Measurements from ENCODE around the gene TPK1.
"Not testable (repeated sequence)": the region's sequence is repeated elsewhere in the genome, so short reads cannot be mapped to it uniquely, and the experiment has no call there.

TPK1 gene

DNA sequence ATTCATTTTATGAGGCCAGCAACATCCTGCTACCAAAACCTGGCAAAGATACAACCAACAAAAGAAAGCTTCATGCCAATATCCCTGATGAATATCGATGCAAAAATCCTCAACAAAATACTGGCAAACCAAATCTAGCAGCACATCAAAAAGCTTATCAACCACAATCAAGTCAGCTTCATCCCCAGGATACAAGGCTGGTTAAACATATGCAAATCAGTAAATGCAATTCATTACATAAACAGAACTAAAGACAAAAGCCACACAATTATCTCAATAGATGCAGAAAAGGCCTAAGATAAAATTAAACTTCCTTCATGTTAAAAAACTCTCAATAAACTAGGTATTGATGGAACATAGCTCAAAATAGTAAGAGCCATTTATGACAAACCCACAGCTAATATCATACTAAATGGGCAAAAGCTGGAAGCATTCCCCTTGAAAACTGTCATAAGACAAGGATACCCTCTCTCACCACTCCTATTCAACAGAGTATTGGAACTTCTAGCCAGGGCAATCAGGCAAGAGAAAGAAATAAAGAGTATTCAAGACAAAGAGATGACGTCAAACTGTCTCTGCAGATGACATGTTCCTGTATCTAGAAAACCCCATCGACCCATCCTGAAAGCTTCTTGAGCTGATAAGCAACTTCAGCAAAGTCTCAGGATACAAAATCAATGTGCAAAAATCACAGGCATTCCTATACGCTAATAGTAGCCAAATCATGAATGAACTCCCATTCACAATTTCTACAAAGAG is 35.0 kb downstream of the TPK1 start:
- not testable (repeated sequence) for H3K36me3 ChIP-seq (ENCODE audit: control insufficient read depth in 2 of 2, insufficient read depth in 2 of 2, low read length in 2 of 2); H3K9ac ChIP-seq (ENCODE audit: low read length in 2 of 2); H3K9me3 ChIP-seq (ENCODE audit: control insufficient read depth in 2 of 2, low read length in 2 of 2); H3K27ac ChIP-seq (ENCODE audit: low read length); H3K27me3 ChIP-seq (ENCODE audit: control insufficient read depth in 1 of 2, insufficient read depth in 2 of 2, low read length in 2 of 2); H3K4me1 ChIP-seq (ENCODE audit: control insufficient read depth, insufficient read depth, low read length); H3K4me3 ChIP-seq (ENCODE audit: low read length in 2 of 2)

DNA sequence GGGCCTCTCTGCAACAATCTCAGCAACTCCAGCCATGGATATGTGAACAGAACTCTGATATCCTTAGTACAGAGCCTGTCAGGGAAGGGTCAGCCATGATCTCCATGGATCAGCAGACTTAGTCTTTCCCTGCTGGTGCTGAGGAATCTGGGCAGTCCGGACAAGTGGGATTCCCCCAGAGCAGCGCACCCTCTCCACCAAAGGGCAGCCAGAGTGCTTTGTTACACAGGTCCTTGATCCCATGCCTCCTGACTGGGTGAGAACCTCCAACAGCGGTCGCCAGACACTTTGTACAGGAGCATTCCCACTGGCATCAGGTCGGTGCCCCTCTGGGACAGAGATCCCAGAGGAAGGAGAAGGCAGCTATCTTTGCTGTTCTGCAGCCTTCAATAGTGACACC is 38.9 kb downstream of the TPK1 start:
- Histone ChIP-seq H3K36me3 (ENCODE audit: control insufficient read depth in 2 of 2, insufficient read depth in 2 of 2, low read length in 2 of 2) (no peaks in the 10 kb centered on the region), H3K4me1 (ENCODE audit: control insufficient read depth, insufficient read depth, low read length) (no peaks in the 10 kb centered on the region), H3K9ac (ENCODE audit: low read length in 2 of 2) (no peak overlapping the region), H3K27ac (ENCODE audit: low read length) (no peak overlapping the region), H3K27me3 (ENCODE audit: control insufficient read depth in 1 of 2, insufficient read depth in 2 of 2, low read length in 2 of 2) (no peaks in the 10 kb centered on the region), H3K4me3 (ENCODE audit: low read length in 2 of 2) (no peak overlapping the region), H3K9me3 (ENCODE audit: control insufficient read depth in 2 of 2, low read length in 2 of 2) (no peaks in the 10 kb centered on the region)

DNA sequence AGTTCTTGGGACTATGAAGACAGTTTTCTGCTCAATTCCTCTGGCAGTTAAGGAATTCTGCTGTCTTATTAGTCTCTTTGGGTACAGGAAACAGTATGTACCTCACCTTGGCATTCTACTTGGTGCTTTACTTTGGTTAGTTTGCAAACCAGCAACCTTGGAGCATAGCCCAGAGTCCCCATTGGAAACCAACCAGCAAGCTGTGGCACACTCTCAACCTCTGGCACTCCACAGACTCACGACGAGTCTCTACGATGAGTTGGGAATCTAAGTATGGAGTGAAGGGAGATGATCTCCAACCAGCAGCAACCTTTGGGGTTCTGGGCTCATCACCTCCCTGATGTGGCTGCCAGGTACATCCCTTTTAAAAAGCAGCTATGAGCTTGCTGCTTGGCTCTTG is 43.8 kb downstream of the TPK1 start:
- Histone ChIP-seq H3K36me3 (ENCODE audit: control insufficient read depth in 2 of 2, insufficient read depth in 2 of 2, low read length in 2 of 2) (no peaks in the 10 kb centered on the region), H3K4me3 (ENCODE audit: low read length in 2 of 2) (no peak overlapping the region), H3K27me3 (ENCODE audit: control insufficient read depth in 1 of 2, insufficient read depth in 2 of 2, low read length in 2 of 2) (no peaks in the 10 kb centered on the region), H3K27ac (ENCODE audit: low read length) (no peak overlapping the region), H3K9ac (ENCODE audit: low read length in 2 of 2) (no peak overlapping the region), H3K9me3 (ENCODE audit: control insufficient read depth in 2 of 2, low read length in 2 of 2) (no peaks in the 10 kb centered on the region), H3K4me1 (ENCODE audit: control insufficient read depth, insufficient read depth, low read length) (no peaks in the 10 kb centered on the region)

DNA sequence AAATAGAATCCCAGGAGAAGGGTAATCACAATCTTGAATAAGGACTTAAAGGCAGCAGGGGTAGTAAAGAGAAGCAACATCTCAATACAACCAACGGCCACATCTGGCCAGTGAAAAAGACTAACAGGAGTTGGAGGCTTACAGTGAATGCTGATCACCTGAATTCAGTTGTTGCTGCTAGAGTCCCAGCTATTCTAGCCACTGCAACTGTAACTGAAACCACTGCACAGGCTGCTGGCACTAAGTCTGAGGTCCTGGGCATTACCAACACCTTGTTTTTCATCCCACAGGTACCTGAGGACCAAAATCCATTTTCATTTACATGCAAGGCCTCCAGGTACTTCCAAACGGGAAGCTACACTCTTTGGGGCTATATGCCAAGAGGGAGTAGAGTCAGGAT is 44.4 kb downstream of the TPK1 start:
- no peak overlapping the region for H3K27ac ChIP-seq (ENCODE audit: low read length)
- H3K4me3 ChIP-seq (ENCODE audit: low read length in 2 of 2) = no peak overlapping the region
- no peaks in the 10 kb centered on the region for H3K4me1 ChIP-seq (ENCODE audit: control insufficient read depth, insufficient read depth, low read length)
- no peak overlapping the region for H3K9ac ChIP-seq (ENCODE audit: low read length in 2 of 2)
- no peaks in the 10 kb centered on the region for H3K9me3 ChIP-seq (ENCODE audit: control insufficient read depth in 2 of 2, low read length in 2 of 2)
- H3K27me3 ChIP-seq (ENCODE audit: control insufficient read depth in 1 of 2, insufficient read depth in 2 of 2, low read length in 2 of 2) = no peaks in the 10 kb centered on the region
- H3K36me3 ChIP-seq (ENCODE audit: control insufficient read depth in 2 of 2, insufficient read depth in 2 of 2, low read length in 2 of 2) = no peaks in the 10 kb centered on the region

DNA sequence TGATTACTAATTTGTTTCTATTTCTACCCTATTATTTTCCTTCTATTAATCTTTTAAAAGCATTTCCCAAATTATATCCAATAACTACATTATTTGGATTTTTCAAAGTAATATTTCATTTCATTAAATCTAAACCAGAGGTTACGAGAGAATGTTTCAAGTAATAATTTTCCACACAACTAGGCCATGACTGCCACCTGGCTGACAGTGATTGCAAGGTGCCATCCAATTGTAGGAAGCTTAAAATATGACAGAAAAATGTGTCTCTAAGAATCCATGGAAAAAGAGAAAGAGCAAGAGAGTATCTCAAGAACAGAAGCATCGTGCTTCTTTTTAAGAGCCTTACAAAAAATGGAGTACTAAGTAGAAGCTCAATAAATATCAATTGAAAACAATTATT is 48.7 kb downstream of the TPK1 start:
- H3K4me1 ChIP-seq (ENCODE audit: control insufficient read depth, insufficient read depth, low read length) = no peaks in the 10 kb centered on the region

DNA sequence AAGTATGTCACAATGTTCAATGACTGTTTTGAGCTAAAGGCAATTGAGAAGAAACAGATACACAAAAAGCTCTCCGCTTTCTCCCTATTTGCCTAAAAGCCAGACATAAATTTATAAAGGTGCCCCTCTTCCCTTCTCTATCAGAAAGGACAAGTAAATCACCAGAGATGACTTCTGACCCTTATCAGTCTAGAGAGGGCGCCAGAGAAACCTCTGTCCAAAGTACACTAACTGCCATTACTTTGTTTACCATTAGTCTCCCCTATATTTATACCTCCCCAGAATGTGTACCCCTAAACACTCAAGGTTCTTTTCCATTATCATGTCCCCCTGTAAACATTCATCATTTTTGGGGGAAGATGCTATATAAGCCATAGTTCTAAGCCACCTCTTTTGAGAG is 49.3 kb downstream of the TPK1 start:
- Histone ChIP-seq H3K27ac (ENCODE audit: low read length) (no peak overlapping the region), H3K36me3 (ENCODE audit: control insufficient read depth in 2 of 2, insufficient read depth in 2 of 2, low read length in 2 of 2) (no peaks in the 10 kb centered on the region), H3K4me3 (ENCODE audit: low read length in 2 of 2) (no peak overlapping the region), H3K9me3 (ENCODE audit: control insufficient read depth in 2 of 2, low read length in 2 of 2) (no peaks in the 10 kb centered on the region), H3K9ac (ENCODE audit: low read length in 2 of 2) (no peak overlapping the region), H3K4me1 (ENCODE audit: control insufficient read depth, insufficient read depth, low read length) (no peaks in the 10 kb centered on the region), H3K27me3 (ENCODE audit: control insufficient read depth in 1 of 2, insufficient read depth in 2 of 2, low read length in 2 of 2) (no peaks in the 10 kb centered on the region)

More for the DNA sequence above, 48.7 kb downstream of the TPK1 start:
- Histone ChIP-seq H3K27ac (ENCODE audit: low read length) (no peak overlapping the region), H3K4me3 (ENCODE audit: low read length in 2 of 2) (no peak overlapping the region), H3K27me3 (ENCODE audit: control insufficient read depth in 1 of 2, insufficient read depth in 2 of 2, low read length in 2 of 2) (no peaks in the 10 kb centered on the region), H3K9me3 (ENCODE audit: control insufficient read depth in 2 of 2, low read length in 2 of 2) (no peaks in the 10 kb centered on the region), H3K9ac (ENCODE audit: low read length in 2 of 2) (no peak overlapping the region), H3K36me3 (ENCODE audit: control insufficient read depth in 2 of 2, insufficient read depth in 2 of 2, low read length in 2 of 2) (no peaks in the 10 kb centered on the region)

DNA sequence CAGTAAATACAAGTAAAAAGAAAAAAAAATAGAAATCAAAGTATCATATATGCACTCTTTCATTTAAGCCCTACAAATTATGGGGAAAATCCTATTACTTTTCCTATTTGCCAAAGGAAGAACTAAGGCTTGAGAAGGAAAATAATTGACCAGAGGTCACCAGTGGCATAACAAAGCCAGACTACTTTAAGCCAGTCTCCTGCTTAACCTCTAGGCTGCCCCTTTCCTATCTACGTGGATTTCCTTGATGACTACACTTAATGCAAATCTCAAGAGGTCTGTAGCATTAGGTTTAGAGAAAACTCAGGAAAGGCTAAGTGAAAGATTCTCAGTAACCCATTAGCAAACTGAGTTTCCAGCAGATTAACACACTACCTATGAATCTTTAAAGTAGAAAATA is 49.8 kb downstream of the TPK1 start:
- H3K4me3 ChIP-seq (ENCODE audit: low read length in 2 of 2) = no peak overlapping the region
- H3K9ac ChIP-seq (ENCODE audit: low read length in 2 of 2) = no peak overlapping the region
- H3K36me3 ChIP-seq (ENCODE audit: control insufficient read depth in 2 of 2, insufficient read depth in 2 of 2, low read length in 2 of 2) = no peaks in the 10 kb centered on the region
- H3K4me1 ChIP-seq (ENCODE audit: control insufficient read depth, insufficient read depth, low read length) = no peaks in the 10 kb centered on the region
- H3K27ac ChIP-seq (ENCODE audit: low read length) = no peak overlapping the region
- no peaks in the 10 kb centered on the region for H3K9me3 ChIP-seq (ENCODE audit: control insufficient read depth in 2 of 2, low read length in 2 of 2)
- no peaks in the 10 kb centered on the region for H3K27me3 ChIP-seq (ENCODE audit: control insufficient read depth in 1 of 2, insufficient read depth in 2 of 2, low read length in 2 of 2)

DNA sequence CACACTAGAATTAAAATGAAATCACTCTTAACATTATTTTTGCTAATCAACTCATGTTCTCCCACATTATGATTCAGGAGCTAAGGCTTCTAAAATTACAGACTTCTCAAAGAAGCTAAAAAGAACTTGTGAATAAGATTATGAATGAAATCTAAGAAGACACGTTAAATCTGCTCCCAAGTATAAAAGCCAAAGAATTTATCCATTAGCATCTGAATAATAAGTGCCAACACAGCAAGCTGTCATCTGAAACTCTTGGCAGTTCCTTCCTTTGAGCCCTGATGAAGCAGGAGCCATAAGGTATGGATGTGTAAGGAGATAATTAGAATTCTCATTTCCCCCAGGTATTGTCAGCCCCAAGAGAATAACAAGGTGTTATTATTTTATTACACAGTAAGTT is 50.3 kb downstream of the TPK1 start:
- no peak overlapping the region for H3K27ac ChIP-seq (ENCODE audit: low read length)
- no peak overlapping the region for H3K9ac ChIP-seq (ENCODE audit: low read length in 2 of 2)
- no peaks in the 10 kb centered on the region for H3K36me3 ChIP-seq (ENCODE audit: control insufficient read depth in 2 of 2, insufficient read depth in 2 of 2, low read length in 2 of 2)
- no peaks in the 10 kb centered on the region for H3K27me3 ChIP-seq (ENCODE audit: control insufficient read depth in 1 of 2, insufficient read depth in 2 of 2, low read length in 2 of 2)
- no peaks in the 10 kb centered on the region for H3K9me3 ChIP-seq (ENCODE audit: control insufficient read depth in 2 of 2, low read length in 2 of 2)
- no peak overlapping the region for H3K4me3 ChIP-seq (ENCODE audit: low read length in 2 of 2)
- no peaks in the 10 kb centered on the region for H3K4me1 ChIP-seq (ENCODE audit: control insufficient read depth, insufficient read depth, low read length)

DNA sequence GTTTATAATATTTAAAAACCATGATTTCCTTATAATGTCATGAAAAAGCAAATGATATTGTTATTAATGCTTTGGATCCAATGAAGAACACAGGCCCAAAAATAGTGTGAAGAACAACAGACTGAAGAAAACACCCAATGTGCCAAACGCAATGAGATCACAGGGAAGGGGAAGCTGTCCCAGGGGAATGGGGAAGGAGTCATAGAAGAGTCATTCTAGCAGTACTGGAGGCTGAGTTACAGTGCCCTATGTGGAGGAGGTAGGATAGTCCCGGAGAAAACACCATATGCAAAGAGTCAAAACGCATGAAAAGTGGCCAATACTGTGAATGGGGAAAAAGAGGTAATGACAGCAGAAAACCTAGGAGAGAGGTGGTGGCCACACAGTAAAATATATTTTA is 50.9 kb downstream of the TPK1 start:
- no peak overlapping the region for H3K4me3 ChIP-seq (ENCODE audit: low read length in 2 of 2)
- no peaks in the 10 kb centered on the region for H3K4me1 ChIP-seq (ENCODE audit: control insufficient read depth, insufficient read depth, low read length)
- no peaks in the 10 kb centered on the region for H3K27me3 ChIP-seq (ENCODE audit: control insufficient read depth in 1 of 2, insufficient read depth in 2 of 2, low read length in 2 of 2)
- no peaks in the 10 kb centered on the region for H3K36me3 ChIP-seq (ENCODE audit: control insufficient read depth in 2 of 2, insufficient read depth in 2 of 2, low read length in 2 of 2)
- H3K27ac ChIP-seq (ENCODE audit: low read length) = no peak overlapping the region
- H3K9me3 ChIP-seq (ENCODE audit: control insufficient read depth in 2 of 2, low read length in 2 of 2) = no peaks in the 10 kb centered on the region
- H3K9ac ChIP-seq (ENCODE audit: low read length in 2 of 2) = no peak overlapping the region

DNA sequence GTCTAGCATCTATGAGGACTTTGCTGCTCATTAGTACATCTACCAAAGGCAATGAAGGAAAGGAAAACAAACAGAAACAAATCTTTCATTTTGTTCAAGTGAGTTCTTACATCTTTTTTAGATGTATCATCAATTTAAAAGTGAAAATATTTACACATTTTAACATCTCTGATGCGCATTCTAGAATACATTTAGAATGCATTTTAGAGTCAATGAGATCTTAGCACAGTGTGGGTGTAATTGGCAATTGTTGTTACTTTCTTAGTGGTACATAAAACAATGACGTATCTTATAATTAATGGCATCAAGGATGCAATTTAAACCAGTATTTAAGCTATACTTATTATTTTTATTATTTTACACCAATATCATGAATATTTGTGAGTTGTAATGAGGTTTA is 51.4 kb downstream of the TPK1 start:
- H3K27ac ChIP-seq (ENCODE audit: low read length) = no peak overlapping the region
- no peak overlapping the region for H3K9ac ChIP-seq (ENCODE audit: low read length in 2 of 2)
- no peaks in the 10 kb centered on the region for H3K27me3 ChIP-seq (ENCODE audit: control insufficient read depth in 1 of 2, insufficient read depth in 2 of 2, low read length in 2 of 2)
- no peaks in the 10 kb centered on the region for H3K4me1 ChIP-seq (ENCODE audit: control insufficient read depth, insufficient read depth, low read length)
- H3K36me3 ChIP-seq (ENCODE audit: control insufficient read depth in 2 of 2, insufficient read depth in 2 of 2, low read length in 2 of 2) = no peaks in the 10 kb centered on the region
- H3K9me3 ChIP-seq (ENCODE audit: control insufficient read depth in 2 of 2, low read length in 2 of 2) = no peaks in the 10 kb centered on the region
- H3K4me3 ChIP-seq (ENCODE audit: low read length in 2 of 2) = no peak overlapping the region

DNA sequence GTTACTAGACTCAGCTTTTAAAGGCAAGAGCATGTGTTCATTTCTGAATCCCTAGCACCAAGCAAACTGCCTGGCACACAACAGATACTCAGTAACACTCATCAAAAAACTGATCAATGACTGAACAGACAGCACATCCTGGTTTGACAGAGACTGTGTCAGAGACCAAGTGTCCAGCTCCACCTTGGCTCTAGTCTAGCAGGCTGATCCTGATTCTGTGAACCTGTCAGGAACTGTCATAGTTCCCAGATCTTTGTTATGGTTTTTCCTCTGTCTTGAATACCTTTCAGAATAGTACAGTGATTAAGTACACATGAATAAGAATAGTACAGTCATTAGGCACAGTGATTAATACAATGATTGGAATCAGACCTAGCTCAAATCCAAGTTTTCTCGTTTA is 53.0 kb downstream of the TPK1 start:
- H3K4me3 ChIP-seq (ENCODE audit: low read length in 2 of 2) = no peak overlapping the region
- no peaks in the 10 kb centered on the region for H3K36me3 ChIP-seq (ENCODE audit: control insufficient read depth in 2 of 2, insufficient read depth in 2 of 2, low read length in 2 of 2)
- no peaks in the 10 kb centered on the region for H3K27me3 ChIP-seq (ENCODE audit: control insufficient read depth in 1 of 2, insufficient read depth in 2 of 2, low read length in 2 of 2)
- no peak overlapping the region for H3K9ac ChIP-seq (ENCODE audit: low read length in 2 of 2)
- H3K9me3 ChIP-seq (ENCODE audit: control insufficient read depth in 2 of 2, low read length in 2 of 2) = no peaks in the 10 kb centered on the region
- no peaks in the 10 kb centered on the region for H3K4me1 ChIP-seq (ENCODE audit: control insufficient read depth, insufficient read depth, low read length)
- no peak overlapping the region for H3K27ac ChIP-seq (ENCODE audit: low read length)

Data from stomach smooth muscle (tissue), 2 donors.